Glomerular endothelial cell (primary cell): ENCODE measurements around the gene NACAD. TPM values are rescaled to one million over a fixed set of nuclear protein-coding genes. Genes with fewer than 3 reads are reported as not detected.

ENCODE experiments used
- DNase-seq: peaks from one replicate; pipeline ENCODE4 v3.0.0-alpha.2; 2011; ENCODE audit warnings: low read depth, low spot score; ENCODE audit errors: extremely low read depth
- total RNA-seq: library from RNA; depleted of rRNA; stranded (reverse); fragments of >200 nt; gene quantifications from 2 replicates; pipeline ENCODE4 v1.2.3, GENCODE V29; 2015

NACAD gene
- total RNA-seq, 1 donor from 2014 or later = 7.9 TPM

- DNase-seq = no peak
Observed at GRCh38 chr7:45077579-45077978, 11.2 kb downstream of the NACAD start.

DNA sequence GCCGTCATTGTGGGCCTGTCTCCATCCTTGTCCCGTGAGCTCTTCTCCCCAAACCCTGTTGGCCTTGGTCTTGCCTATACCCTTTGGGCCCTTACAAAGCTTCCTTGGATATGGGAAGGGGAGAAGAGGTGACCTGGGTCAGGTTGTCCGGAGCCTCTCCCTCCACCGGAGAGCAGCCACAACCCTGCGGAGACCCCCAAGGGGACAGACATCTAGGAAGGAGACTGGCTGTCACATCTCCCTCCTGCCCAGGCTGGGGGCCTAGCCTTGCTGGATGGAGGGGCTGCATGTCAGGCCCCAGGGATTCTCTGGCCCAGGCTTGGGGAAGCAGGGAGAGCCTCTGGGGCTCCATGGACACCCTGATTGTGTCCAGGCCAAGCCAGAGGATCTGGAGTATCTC, 11.8 kb downstream of the NACAD start:
- DNase-seq = no peak

GRCh38 chr7:45075871-45076796, 12.6 kb downstream of the NACAD start:
- no peak for DNase-seq

- DNase-seq = no peak
Observed at GRCh38 chr7:45075355-45075644, 13.5 kb downstream of the NACAD start.

GRCh38 chr7:45074528-45075354, 14.0 kb downstream of the NACAD start:
- DNase-seq = no peak

GRCh38 chr7:45073786-45074527, 14.8 kb downstream of the NACAD start:
- no peak for DNase-seq

DNA sequence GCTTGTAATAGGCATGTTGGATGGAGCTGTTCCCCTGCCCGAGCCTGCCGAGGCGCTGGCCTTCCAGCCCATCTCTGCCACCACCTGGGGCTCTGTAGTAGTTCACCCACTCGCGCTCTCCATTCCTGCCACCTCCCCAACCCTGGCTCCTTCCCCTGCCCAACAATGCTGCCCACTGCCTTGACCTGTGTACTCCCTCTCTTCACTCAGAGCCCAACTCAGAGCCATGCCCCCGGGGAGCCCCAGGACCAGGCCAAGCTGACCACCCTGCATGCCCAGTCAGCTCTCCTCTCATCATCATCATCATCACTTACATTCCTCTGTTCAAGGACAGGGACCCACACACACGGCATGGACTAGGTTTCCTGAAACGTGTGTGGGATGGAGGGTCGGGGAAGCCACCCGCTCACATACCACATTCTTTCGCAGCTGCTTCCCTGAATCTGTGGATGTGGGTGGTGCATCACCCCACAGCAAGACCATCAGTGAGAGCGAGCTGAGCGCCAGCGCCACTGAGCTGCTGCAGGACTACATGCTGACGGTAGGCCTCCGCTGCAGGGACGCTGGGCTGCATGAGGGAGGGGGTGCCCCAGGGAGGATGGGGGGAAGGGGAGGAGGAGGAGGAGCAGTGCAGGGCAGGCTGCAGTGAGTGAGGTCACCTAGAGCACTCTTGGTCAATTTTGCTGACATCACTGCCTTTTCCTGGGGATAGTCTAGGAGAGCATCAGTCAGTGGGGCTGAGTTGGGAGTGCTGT, 15.6 kb downstream of the NACAD start:
- DNase-seq = no peak

GRCh38 chr7:45072131-45073030, 16.4 kb downstream of the NACAD start:
- no peak for DNase-seq

DNA sequence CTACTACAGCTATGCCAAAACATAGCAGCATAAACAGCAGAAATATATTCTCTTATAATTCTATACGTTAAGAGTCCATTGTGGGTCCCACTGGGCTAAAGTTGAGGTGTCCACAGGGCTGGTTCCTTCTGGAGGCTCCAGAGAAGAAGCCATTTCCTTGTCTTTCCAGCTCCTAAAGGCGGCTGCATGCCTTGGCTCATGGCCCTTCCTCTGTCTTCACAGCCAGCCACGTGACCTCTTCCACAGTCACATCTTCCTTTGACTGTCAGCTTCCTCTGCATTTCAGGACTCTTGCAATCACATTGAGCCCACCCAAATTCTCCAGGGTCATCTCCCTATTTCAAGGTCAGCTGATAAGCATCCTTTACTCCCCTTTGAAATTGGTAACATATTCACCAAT, 17.2 kb downstream of the NACAD start:
- no peak for DNase-seq

GRCh38 chr7:45070254-45070642, 18.5 kb downstream of the NACAD start:
- no peak for DNase-seq

GRCh38 chr7:45069444-45070253, 19.1 kb downstream of the NACAD start:
- no peak for DNase-seq

- DNase-seq = no peak
Observed at GRCh38 chr7:45068236-45069023, 20.3 kb downstream of the NACAD start.

DNA sequence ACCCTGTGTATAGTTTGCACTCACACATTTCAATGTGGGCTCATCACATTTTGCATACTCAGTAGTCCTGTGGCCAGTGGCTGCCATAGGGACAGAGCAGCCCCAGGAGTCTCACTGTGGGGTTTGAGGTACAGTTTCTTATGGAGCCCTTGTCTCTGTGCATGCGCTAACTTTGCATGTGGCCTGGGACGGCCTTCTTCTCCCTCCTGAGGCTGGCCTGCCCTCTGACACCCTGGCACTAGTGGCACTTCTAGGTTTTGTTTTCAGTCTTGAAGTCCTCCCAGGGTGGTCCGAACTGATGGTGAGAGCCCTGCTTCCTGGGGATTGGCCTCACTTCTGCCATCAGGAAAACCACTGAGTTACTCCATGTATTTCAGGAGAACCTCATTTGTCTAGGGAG, 21.2 kb downstream of the NACAD start:
- no peak for DNase-seq

- DNase-seq = no peak
Observed at GRCh38 chr7:45066409-45066808, 22.4 kb downstream of the NACAD start.

DNA sequence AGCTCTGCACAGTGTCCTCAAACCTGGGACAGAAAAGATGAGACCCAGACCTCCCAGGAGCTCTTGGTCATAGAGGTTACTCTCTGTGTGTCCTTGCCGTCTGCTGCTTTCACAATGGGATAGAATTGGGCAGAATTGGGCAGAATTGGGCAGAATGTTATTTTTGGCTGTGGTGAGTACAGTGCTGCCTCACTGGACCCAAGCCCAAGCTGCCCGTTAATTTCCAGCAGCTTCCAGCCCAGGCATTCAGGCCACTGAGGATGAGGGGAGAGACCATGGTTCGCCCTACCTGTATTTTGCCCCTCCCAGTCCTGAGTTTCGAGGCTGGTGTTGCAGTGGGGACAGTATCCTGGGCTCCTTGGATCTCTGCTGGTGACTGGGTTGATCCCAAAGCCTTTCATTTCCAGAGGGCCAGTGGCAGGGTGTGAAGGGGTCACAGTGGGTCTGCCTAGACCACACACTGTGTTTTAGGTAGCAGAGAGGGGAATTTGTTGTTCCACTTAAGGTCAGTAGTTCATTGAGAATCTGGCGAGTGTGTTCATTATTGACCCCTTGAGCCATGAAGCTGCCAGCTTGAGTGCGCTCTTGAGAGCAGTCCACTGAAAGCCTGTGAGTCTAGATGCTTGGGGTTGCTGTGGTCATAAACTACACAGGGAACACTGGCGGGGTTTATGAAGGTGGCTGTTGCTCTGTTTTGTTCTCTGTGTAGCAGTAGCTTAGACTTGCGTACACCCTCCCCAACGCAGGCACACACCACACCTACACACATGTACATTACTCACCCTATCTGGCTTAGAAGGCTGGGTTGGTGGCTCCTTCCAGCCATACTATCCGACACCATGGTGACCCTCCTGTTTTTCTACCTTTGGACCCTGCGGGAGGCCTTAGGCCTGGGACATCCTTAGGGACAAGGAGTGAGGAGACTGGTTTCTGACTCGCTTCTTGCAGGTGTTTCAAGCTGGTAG, 23.5 kb downstream of the NACAD start:
- no peak for DNase-seq

GRCh38 chr7:45064047-45064725, 24.6 kb downstream of the NACAD start:
- DNase-seq = no peak
